WERI-Rb-1 (cell line): ENCODE results near the gene MMP19.

Experiments used
- DNase-seq: peaks from one replicate; pipeline ENCODE4 v3.0.0-alpha.2; 2020
- H3K27ac ChIP-seq: fragments of 250-450 bp; sonication (Bioruptor Pico); 2 replicates; pipeline ENCODE4 v1.5.1; 2020; ENCODE audit warnings: mild to moderate bottlenecking, moderate library complexity
- H3K27me3 ChIP-seq: fragments of 250-450 bp; sonication (Bioruptor Pico); 2 replicates; pipeline ENCODE4 v1.5.1; 2021; ENCODE audit warnings: mild to moderate bottlenecking, low read depth, moderate library complexity; ENCODE audit not compliant: insufficient read depth, severe bottlenecking
- H3K36me3 ChIP-seq: fragments of 250-450 bp; sonication (Bioruptor Pico); 2 replicates; pipeline ENCODE4 v1.5.1; 2020; ENCODE audit warnings: mild to moderate bottlenecking, moderate library complexity
- H3K4me3 ChIP-seq: 2 replicates; pipeline ENCODE4 v1.5.1; 2011; ENCODE audit warnings: low read depth, mild to moderate bottlenecking, control low read depth, low read length
- H3K9me3 ChIP-seq: fragments of 250-450 bp; sonication (Bioruptor Pico); 2 replicates; pipeline ENCODE4 v1.5.1; 2021; ENCODE audit warnings: mild to moderate bottlenecking, moderate library complexity; ENCODE audit not compliant: severe bottlenecking
- CTCF ChIP-seq: IDR thresholded peaks from 2 replicates; pipeline ENCODE4 v1.5.1; 2011; ENCODE audit warnings: low read depth, mild to moderate bottlenecking, control low read depth, inconsistent platforms, low read length

Gene MMP19

GRCh38 chr12:55815473-55815872, 27.3 kb downstream of the MMP19 start:
- Histone ChIP-seq H3K27ac (no peak overlapping the region), H3K27me3 (no peaks in the 10 kb centered on the region), H3K9me3 (no peaks in the 10 kb centered on the region), H3K4me3 (no peak overlapping the region), H3K36me3 (peaks cover 59% of the 10 kb centered on the region)
- DNase-seq = no peak
- TF ChIP-seq CTCF = no peak

DNA sequence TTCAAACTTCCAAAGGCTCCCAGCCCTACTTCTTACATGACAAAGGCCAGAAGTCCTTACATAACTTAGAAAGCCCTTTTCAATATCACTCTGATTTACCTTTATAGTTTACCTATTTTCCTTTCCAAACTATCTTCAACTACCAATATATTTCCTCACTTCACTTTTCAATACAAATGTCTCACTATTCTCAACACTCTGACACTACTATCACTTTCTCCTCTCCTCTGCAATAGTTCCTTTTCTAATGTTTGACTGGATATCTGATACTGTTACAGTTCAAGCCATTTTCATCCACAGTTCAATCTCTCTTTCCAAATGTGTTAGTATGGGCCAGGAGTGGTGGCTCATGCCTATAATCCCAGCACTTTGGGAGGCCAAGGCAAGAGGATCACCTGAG, 28.5 kb downstream of the MMP19 start:
- peaks cover 51% of the 10 kb centered on the region for H3K36me3 ChIP-seq
- no peak for DNase-seq
- TF ChIP-seq CTCF = no peak
- H3K4me3 ChIP-seq = no peak overlapping the region
- no peaks in the 10 kb centered on the region for H3K27me3 ChIP-seq
- H3K9me3 ChIP-seq = no peaks in the 10 kb centered on the region
- no peak overlapping the region for H3K27ac ChIP-seq

- Histone ChIP-seq H3K9me3 (no peaks in the 10 kb centered on the region), H3K27ac (no peak overlapping the region), H3K4me3 (no peak overlapping the region), H3K36me3 (peaks cover 53% of the 10 kb centered on the region), H3K27me3 (no peaks in the 10 kb centered on the region)
- no peak for DNase-seq
- no peak for TF ChIP-seq CTCF
These were observed 30.6 kb downstream of the MMP19 start for GRCh38 chr12:55812088-55812487.

- Histone ChIP-seq H3K36me3 (peaks cover 44% of the 10 kb centered on the region), H3K27ac (no peak overlapping the region), H3K9me3 (no peaks in the 10 kb centered on the region), H3K27me3 (no peaks in the 10 kb centered on the region), H3K4me3 (no peak overlapping the region)
- no peak for TF ChIP-seq CTCF
- DNase-seq = no peak
These were observed 33.5 kb downstream of the MMP19 start for GRCh38 chr12:55809274-55809673.

GRCh38 chr12:55806982-55807381, 35.8 kb downstream of the MMP19 start:
- H3K36me3 ChIP-seq = peaks cover 42% of the 10 kb centered on the region

More at GRCh38 chr12:55806982-55807381, 35.8 kb downstream of the MMP19 start:
- H3K4me3 ChIP-seq = no peak overlapping the region
- TF ChIP-seq CTCF = no peak
- no peaks in the 10 kb centered on the region for H3K27me3 ChIP-seq
- H3K9me3 ChIP-seq = no peaks in the 10 kb centered on the region
- DNase-seq = no peak
- H3K27ac ChIP-seq = no peak overlapping the region
